Ammon's horn (tissue), 1 donor: Measurements from ENCODE around the gene RNF13.
"Not testable (repeated sequence)": the region's sequence is repeated elsewhere in the genome, so short reads cannot be mapped to it uniquely, and the experiment has no call there.

Experiments
- DNase-seq: peaks from one replicate; pipeline ENCODE4 v3.0.0-alpha.2; 2016; ENCODE audit warnings: low spot score

Gene RNF13

GRCh38 chr3:149898771-149899170, 85.8 kb downstream of the RNF13 start:
- DNase-seq, result peak; percentile 10

GRCh38 chr3:149900322-149900721, 87.3 kb downstream of the RNF13 start:
- DNase-seq, result no peak

- DNase-seq, result no peak
Measured at GRCh38 chr3:149901770-149902169, 88.8 kb downstream of the RNF13 start.

- DNase-seq, result no peak
Measured at GRCh38 chr3:149902498-149903139, 89.6 kb downstream of the RNF13 start.

- DNase-seq, result no peak
Measured at GRCh38 chr3:149906036-149906435, 93.0 kb downstream of the RNF13 start.

GRCh38 chr3:149908424-149908957, 95.5 kb downstream of the RNF13 start:
- DNase-seq, result no peak

- DNase-seq, result no peak
Measured at GRCh38 chr3:149909923-149910322, 96.9 kb downstream of the RNF13 start.

- peak; percentile 14 for DNase-seq
Measured at GRCh38 chr3:149917124-149917667, 104.2 kb downstream of the RNF13 start.

- no peak for DNase-seq
Measured at GRCh38 chr3:149919509-149919908, 106.5 kb downstream of the RNF13 start.

GRCh38 chr3:149920119-149920518, 107.1 kb downstream of the RNF13 start:
- DNase-seq, result no peak

- DNase-seq, result no peak
Measured at GRCh38 chr3:149933008-149933407, 120.0 kb downstream of the RNF13 start.

- DNase-seq, result no peak
Measured at GRCh38 chr3:149933858-149934257, 120.8 kb downstream of the RNF13 start.

GRCh38 chr3:149934524-149934923, 121.5 kb downstream of the RNF13 start:
- no peak for DNase-seq

- DNase-seq, result peak; percentile 67
Measured at GRCh38 chr3:149936812-149937230, 123.8 kb downstream of the RNF13 start.

- not testable (repeated sequence) for DNase-seq
Measured at GRCh38 chr3:149938392-149939055, 125.5 kb downstream of the RNF13 start.

- no peak for DNase-seq
Measured at GRCh38 chr3:149941186-149941585, 128.2 kb downstream of the RNF13 start.

GRCh38 chr3:149941946-149942345, 128.9 kb downstream of the RNF13 start:
- no peak for DNase-seq

- no peak for DNase-seq
Measured at GRCh38 chr3:149942409-149942808, 129.4 kb downstream of the RNF13 start.

- DNase-seq, result not testable (repeated sequence)
Measured at GRCh38 chr3:149943966-149944365, 131.0 kb downstream of the RNF13 start.

GRCh38 chr3:149947231-149947630, 134.2 kb downstream of the RNF13 start:
- no peak for DNase-seq

- no peak for DNase-seq
Measured at GRCh38 chr3:149949181-149949580, 136.2 kb downstream of the RNF13 start.

GRCh38 chr3:149954812-149955211, 141.8 kb downstream of the RNF13 start:
- DNase-seq, result no peak

GRCh38 chr3:149955449-149955848, 142.4 kb downstream of the RNF13 start:
- no peak for DNase-seq
